Panc1 (cell line): ENCODE measurements around the gene NDUFV1. TPM values are rescaled to one million over a fixed set of nuclear protein-coding genes. Genes with fewer than 3 reads are reported as not detected.

ENCODE experiments used
- total RNA-seq: library from RNA; stranded (reverse); gene quantifications from one replicate; pipeline ENCODE4 v1.2.1, GENCODE V29; 2021; ENCODE audit not compliant: unreplicated experiment

Gene NDUFV1
- total RNA-seq, 1 experiment from 2014 or later = 281 TPM

Other genes starting within 250 kb of the NDUFV1 start
- gene CLCF1, start 233.3 kb upstream of the NDUFV1 start, total RNA-seq = 9.3 TPM
- gene RAD9A, start 214.9 kb upstream of the NDUFV1 start, total RNA-seq = 33.1 TPM
- 361 TPM for gene PPP1CA, start 205.1 kb upstream of the NDUFV1 start, total RNA-seq
- gene TBC1D10C, start 202.9 kb upstream of the NDUFV1 start, total RNA-seq = 0.33 TPM
- gene CARNS1, start 191.3 kb upstream of the NDUFV1 start, total RNA-seq = 1.0 TPM
- gene RPS6KB2, start 178.4 kb upstream of the NDUFV1 start, total RNA-seq = 68.5 TPM
- 0.82 TPM for gene PTPRCAP, start 169.3 kb upstream of the NDUFV1 start, total RNA-seq
- gene CORO1B, start 163.5 kb upstream of the NDUFV1 start, total RNA-seq = 158 TPM
- not detected for gene GPR152, start 154.2 kb upstream of the NDUFV1 start, total RNA-seq
- not detected for gene CABP4, start 151.6 kb upstream of the NDUFV1 start, total RNA-seq
- 65.0 TPM for gene TMEM134, start 137.7 kb upstream of the NDUFV1 start, total RNA-seq
- 87.8 TPM for gene AIP, start 123.9 kb upstream of the NDUFV1 start, total RNA-seq
- gene PITPNM1, start 101.6 kb upstream of the NDUFV1 start, total RNA-seq = 70.4 TPM
- 76.1 TPM for gene CDK2AP2, start 98.8 kb upstream of the NDUFV1 start, total RNA-seq
- gene CABP2, start 83.5 kb upstream of the NDUFV1 start, total RNA-seq = not detected
- gene GSTP1, start 23.1 kb upstream of the NDUFV1 start, total RNA-seq = 570 TPM
- 13.2 TPM for gene NUDT8, start 23.0 kb downstream of the NDUFV1 start, total RNA-seq
- not detected for gene TBX10, start 32.8 kb downstream of the NDUFV1 start, total RNA-seq
- 0.26 TPM for gene ACY3, start 43.8 kb downstream of the NDUFV1 start, total RNA-seq
- gene ALDH3B2, start 67.7 kb downstream of the NDUFV1 start, total RNA-seq = not detected